Stimulated activated CD4-positive, alpha-beta T cell treated with anti-CD3 and anti-CD28 coated beads, Interleukin-4, amount 100 ng/mL, for 24 hours (primary cell): ENCODE data around the gene MACROD1.

Source experiments
- DNase-seq: peaks from one replicate; pipeline ENCODE4 v3.0.0-alpha.2; 2020

MACROD1 gene

GRCh38 chr11:64127267-64128072 lies 38.4 kb downstream of the MACROD1 start:
- DNase-seq, result no peak

GRCh38 chr11:64126796-64127195 lies 39.1 kb downstream of the MACROD1 start:
- DNase-seq, result no peak

- DNase-seq, result no peak
These were observed 39.5 kb downstream of the MACROD1 start for GRCh38 chr11:64126371-64126770.

- no peak for DNase-seq
These were observed 40.2 kb downstream of the MACROD1 start for GRCh38 chr11:64125676-64126075.

GRCh38 chr11:64124147-64124546 lies 41.8 kb downstream of the MACROD1 start:
- DNase-seq, result no peak

GRCh38 chr11:64123679-64124078 lies 42.2 kb downstream of the MACROD1 start:
- no peak for DNase-seq

- DNase-seq, result no peak
These were observed 43.2 kb downstream of the MACROD1 start for GRCh38 chr11:64122411-64123410.

- DNase-seq, result no peak
These were observed 44.1 kb downstream of the MACROD1 start for GRCh38 chr11:64121663-64122410.

GRCh38 chr11:64120951-64121569 lies 44.9 kb downstream of the MACROD1 start:
- DNase-seq, result no peak

GRCh38 chr11:64119700-64120099 lies 46.2 kb downstream of the MACROD1 start:
- DNase-seq, result no peak

GRCh38 chr11:64118876-64119665 lies 46.8 kb downstream of the MACROD1 start:
- DNase-seq, result no peak

- no peak for DNase-seq
These were observed 48.0 kb downstream of the MACROD1 start for GRCh38 chr11:64117763-64118459.

- DNase-seq, result no peak
These were observed 50.1 kb downstream of the MACROD1 start for GRCh38 chr11:64115531-64116522.

GRCh38 chr11:64114231-64114630 lies 51.7 kb downstream of the MACROD1 start:
- no peak for DNase-seq

GRCh38 chr11:64113462-64113780 lies 52.5 kb downstream of the MACROD1 start:
- DNase-seq, result no peak

- no peak for DNase-seq
These were observed 53.0 kb downstream of the MACROD1 start for GRCh38 chr11:64112771-64113461.

GRCh38 chr11:64110465-64111375 lies 55.2 kb downstream of the MACROD1 start:
- no peak for DNase-seq

GRCh38 chr11:64109332-64109731 lies 56.6 kb downstream of the MACROD1 start:
- DNase-seq, result no peak
